AG04449 (cell line): ENCODE results near the gene EIF2B2.

Experiments used
- CTCF ChIA-PET: fragments of 350-600 bp; formaldehyde crosslinking; extraction: SDS; loops from one replicate; lab custom pipeline; 2021; ENCODE audit warnings: antibody characterized with exemption; lab: Yijun Ruan, JAX
- POLR2A ChIA-PET: fragments of 400-600, 350-600 bp; formaldehyde crosslinking; extraction: SDS; loops from one replicate; lab custom pipeline; 2020; ENCODE audit warnings: antibody characterized with exemption, inconsistent platforms; lab: Yijun Ruan, JAX
- DNase-seq: peaks from one replicate; pipeline ENCODE4 v3.0.0-alpha.2; 2010; ENCODE audit warnings: low read depth, low spot score
- H3K4me3 ChIP-seq: 2 replicates; pipeline ENCODE4 v1.5.1; 2011; ENCODE audit warnings: low read depth, mild to moderate bottlenecking, control low read depth, low read length
- CTCF ChIP-seq: IDR thresholded peaks from one replicate; pipeline ENCODE4 v1.5.1; 2011; ENCODE audit warnings: mild to moderate bottlenecking, moderate library complexity, low read length, control low read depth, inconsistent platforms; ENCODE audit not compliant: insufficient read depth; ENCODE audit errors: missing control alignments

The EIF2B2 gene

GRCh38 chr14:74982661-74983060 is 20.1 kb upstream of the EIF2B2 start:
- CTCF ChIA-PET, result interaction anchor here (0.9 to 1.4 kb wide), 3 partner anchors 9 to 36 kb away, joined by 3 to 4 read pairs (median 3); no protein-coding TSS in a partner anchor
- no peak overlapping the region for H3K4me3 ChIP-seq
- POLR2A ChIA-PET, result no interaction called here

GRCh38 chr14:74983343-74983742 is 19.4 kb upstream of the EIF2B2 start:
- no peak for DNase-seq
- H3K4me3 ChIP-seq, result no peak overlapping the region
- ChIA-PET POLR2A (no interaction called here), CTCF (interaction anchor here (0.8 to 1.4 kb wide), 3 partner anchors 9 to 38 kb away, joined by 3 read pairs; no protein-coding TSS in a partner anchor)
- TF ChIP-seq CTCF, result no peak

More at GRCh38 chr14:74982661-74983060, 20.1 kb upstream of the EIF2B2 start:
- TF ChIP-seq CTCF, result no peak
- no peak for DNase-seq

- TF ChIP-seq CTCF, result no peak
- H3K4me3 ChIP-seq, result no peak overlapping the region
- CTCF ChIA-PET, result interaction anchor here (0.8 to 1.4 kb wide), 2 partner anchors 37 to 39 kb away, joined by 3 read pairs; no protein-coding TSS in a partner anchor
- no peak for DNase-seq
- POLR2A ChIA-PET, result no interaction called here
Measured at GRCh38 chr14:74984236-74985027, 18.3 kb upstream of the EIF2B2 start.

- CTCF ChIA-PET, result no interaction called here
- H3K4me3 ChIP-seq, result no peak overlapping the region
- DNase-seq, result no peak
- TF ChIP-seq CTCF, result no peak
- POLR2A ChIA-PET, result no interaction called here
Measured at GRCh38 chr14:74985028-74985310, 17.8 kb upstream of the EIF2B2 start.

GRCh38 chr14:74985806-74986205 is 16.9 kb upstream of the EIF2B2 start:
- no peak for TF ChIP-seq CTCF
- H3K4me3 ChIP-seq, result no peak overlapping the region
- ChIA-PET CTCF (no interaction called here), POLR2A (no interaction called here)
- DNase-seq, result no peak

GRCh38 chr14:74988131-74988530 is 14.6 kb upstream of the EIF2B2 start:
- ChIA-PET POLR2A (no interaction called here), CTCF (interaction anchor here (1.0 kb wide), 1 partner anchor 82 kb away, joined by 3 read pairs; no protein-coding TSS in a partner anchor)
- TF ChIP-seq CTCF, result no peak
- DNase-seq, result no peak
- no peak overlapping the region for H3K4me3 ChIP-seq
